Prostate gland (tissue), 2 donors: ENCODE results near the gene SFRP5.

ENCODE experiments used
- CTCF ChIP-seq, 4 experiments: fragments of 200-600 bp in 2 of 4; fragments of 450-650 bp in 2 of 4; sonication (generic) in 2 of 4; IDR thresholded peaks; 1 replicate in 3 of 4; 2 replicates in 1 of 4; pipeline ENCODE4 v1.5.1; 2016 to 2019; ENCODE audit warnings: antibody characterized with exemption in 4 of 4, mild to moderate bottlenecking in 2 of 4, moderate library complexity in 2 of 4
- POLR2A ChIP-seq: fragments of 450-650 bp; IDR thresholded peaks from one replicate; pipeline ENCODE4 v1.6.1; 2016; ENCODE audit warnings: antibody characterized with exemption, mild to moderate bottlenecking

GRCh38 chr10:97771913-97772823 lies at the start of gene SFRP5:
- TF ChIP-seq CTCF (IDR thresholded peaks at IDR 0.05) (no peak), POLR2A (no peak)
